Calu3 (cell line): ENCODE results near the gene IGF2. TPM values are rescaled to one million over a fixed set of nuclear protein-coding genes. Genes with fewer than 3 reads are reported as not detected.

ENCODE experiments used
- BruUV-seq: library from RNA; stranded (reverse); fragments of 400-500 nt; replicated peaks from 2 replicates; lab custom pipeline; 2021; lab: Mats Ljungman, UMichigan
- CTCF ChIA-PET: fragments of 300-600 bp; sonication (Branson Sonifier 250); formaldehyde crosslinking; loops from one replicate; lab custom pipeline; 2022; ENCODE audit warnings: antibody characterized with exemption; lab: Charles Lee
- DNase-seq: peaks from one replicate; pipeline ENCODE4 v3.0.0; 2022
- H3K27ac Mint-ChIP-seq: one replicate; pipeline ENCODE4 v1.8.0; 2022; ENCODE audit warnings: mixed read lengths; ENCODE audit not compliant: unreplicated experiment
- H3K27me3 Mint-ChIP-seq: one replicate; pipeline ENCODE4 v1.8.0; 2022; ENCODE audit warnings: mixed read lengths; ENCODE audit not compliant: unreplicated experiment
- H3K36me3 Mint-ChIP-seq: one replicate; pipeline ENCODE4 v1.8.0; 2022; ENCODE audit warnings: mild to moderate bottlenecking, moderate library complexity, mixed read lengths; ENCODE audit not compliant: insufficient read depth, unreplicated experiment
- H3K4me1 Mint-ChIP-seq: one replicate; pipeline ENCODE4 v1.8.0; 2022; ENCODE audit warnings: mild to moderate bottlenecking, low read depth, mixed read lengths; ENCODE audit not compliant: unreplicated experiment
- H3K4me3 Mint-ChIP-seq: one replicate; pipeline ENCODE4 v1.8.0; 2022; ENCODE audit warnings: mild to moderate bottlenecking, low read depth, moderate library complexity, mixed read lengths; ENCODE audit not compliant: unreplicated experiment
- H3K9me3 Mint-ChIP-seq: one replicate; pipeline ENCODE4 v1.8.0; 2022; ENCODE audit warnings: low read depth, mixed read lengths; ENCODE audit not compliant: unreplicated experiment
- CTCF ChIP-seq: fragments of 200-600 bp; IDR thresholded peaks from one replicate; pipeline ENCODE4 v1.8.0; 2022; ENCODE audit warnings: antibody characterized with exemption; ENCODE audit not compliant: unreplicated experiment
- intact Hi-C: fragments of 100-400 bp; cut with micrococcal nuclease; formaldehyde crosslinking; loops from one replicate; pipeline ENCODE4 v1.10.0; 2022; ENCODE audit not compliant: unreplicated experiment
- total RNA-seq: library from RNA; stranded (reverse); gene quantifications from 2 replicates; pipeline ENCODE4 v1.2.3, GENCODE V29; 2022

The IGF2 gene
- total RNA-seq, 1 experiment from 2014 or later = 0.45 TPM

- H3K36me3 Mint-ChIP-seq = no peaks in the 10 kb centered on the region
- intact Hi-C loops = no loop called here
Observed at GRCh38 chr11:2120359-2121100, 18.7 kb downstream of the IGF2 start.

GRCh38 chr11:2118677-2119076 lies 20.5 kb downstream of the IGF2 start:
- H3K27me3 Mint-ChIP-seq = peaks cover 96% of the 10 kb centered on the region
- CTCF ChIA-PET = no interaction called here
- TF ChIP-seq CTCF = no peak
- H3K4me1 Mint-ChIP-seq = no peaks in the 10 kb centered on the region
- H3K4me3 Mint-ChIP-seq = no peak overlapping the region
- no TSS peak for BruUV-seq
- DNase-seq = no peak
- no peaks in the 10 kb centered on the region for H3K36me3 Mint-ChIP-seq
- intact Hi-C loops = no loop called here
- peaks cover 5% of the 10 kb centered on the region for H3K9me3 Mint-ChIP-seq
- H3K27ac Mint-ChIP-seq = no peak overlapping the region

More at GRCh38 chr11:2120359-2121100, 18.7 kb downstream of the IGF2 start:
- DNase-seq = no peak
- Mint-ChIP-seq H3K27me3 (peaks cover 100% of the 10 kb centered on the region), H3K27ac (no peak overlapping the region), H3K4me3 (no peak overlapping the region), H3K9me3 (peaks cover 5% of the 10 kb centered on the region), H3K4me1 (no peaks in the 10 kb centered on the region)
- CTCF ChIA-PET = interaction anchor here (0.9 to 1.0 kb wide), 2 partner anchors 30 to 47 kb away, joined by 3 to 4 read pairs; no protein-coding TSS in a partner anchor
- no TSS peak for BruUV-seq
- no peak for TF ChIP-seq CTCF

- DNase-seq = no peak
- no peak overlapping the region for H3K4me3 Mint-ChIP-seq
- intact Hi-C loops = no loop called here
- no peak for TF ChIP-seq CTCF
- no peaks in the 10 kb centered on the region for H3K4me1 Mint-ChIP-seq
- BruUV-seq = no TSS peak
- H3K36me3 Mint-ChIP-seq = no peaks in the 10 kb centered on the region
- H3K27me3 Mint-ChIP-seq = peaks cover 80% of the 10 kb centered on the region
- CTCF ChIA-PET = no interaction called here
- peaks cover 5% of the 10 kb centered on the region for H3K9me3 Mint-ChIP-seq
- H3K27ac Mint-ChIP-seq = no peak overlapping the region
Observed at GRCh38 chr11:2116680-2117079, 22.5 kb downstream of the IGF2 start.

- intact Hi-C loops = no loop called here
Observed at GRCh38 chr11:2115308-2115707, 23.9 kb downstream of the IGF2 start.

More at GRCh38 chr11:2115308-2115707, 23.9 kb downstream of the IGF2 start:
- Mint-ChIP-seq H3K9me3 (peaks cover 5% of the 10 kb centered on the region), H3K4me1 (no peaks in the 10 kb centered on the region), H3K27ac (no peak overlapping the region), H3K27me3 (peaks cover 71% of the 10 kb centered on the region), H3K4me3 (no peak overlapping the region), H3K36me3 (no peaks in the 10 kb centered on the region)
- no peak for TF ChIP-seq CTCF
- CTCF ChIA-PET = no interaction called here
- no peak for DNase-seq
- BruUV-seq = no TSS peak
